CD14-positive monocyte (primary cell): Measurements from ENCODE around the gene CCDC117. TPM values are rescaled to one million over a fixed set of nuclear protein-coding genes. Genes with fewer than 3 reads are reported as not detected.

Experiments used
- DNase-seq, 3 donors: peaks; one replicate each; pipeline ENCODE4 v3.0.0-alpha.2; 2011 to 2022
- H2AFZ ChIP-seq: 2 replicates; pipeline ENCODE4 v1.6.0; 2012; ENCODE audit warnings: mild to moderate bottlenecking, low read depth, low read length, inconsistent platforms; ENCODE audit not compliant: insufficient read depth, poor library complexity, severe bottlenecking
- H3K27ac ChIP-seq, 2 donors: 1 replicate in 1 of 2; 2 replicates in 1 of 2; pipeline ENCODE4 v1.5.1; 2012 to 2013; ENCODE audit warnings: low read length in 2 of 2, control low read depth in 1 of 2, inconsistent platforms in 1 of 2, low read depth in 1 of 2, mild to moderate bottlenecking in 1 of 2
- H3K27me3 ChIP-seq, 2 donors: one replicate each; pipeline versions ENCODE4 v1.6.0 to v1.6.1; 2011 to 2013; ENCODE audit warnings: low read length in 2 of 2; ENCODE audit not compliant: control insufficient read depth in 2 of 2, insufficient read depth in 2 of 2
- H3K36me3 ChIP-seq, 2 donors: replicated peaks in 1 of 2; 1 replicate in 1 of 2; 2 replicates in 1 of 2; pipeline versions ENCODE4 v1.5.1 to v1.6.1; 2012 to 2013; ENCODE audit warnings: low read length in 2 of 2, control low read depth in 1 of 2, inconsistent platforms in 1 of 2, mild to moderate bottlenecking in 1 of 2; ENCODE audit not compliant: insufficient read depth in 2 of 2, control insufficient read depth in 1 of 2
- H3K4me1 ChIP-seq, 2 donors: 1 replicate in 1 of 2; 2 replicates in 1 of 2; pipeline versions ENCODE4 v1.5.1 to v1.6.1; 2012 to 2013; ENCODE audit warnings: low read length in 2 of 2, control low read depth in 1 of 2, inconsistent platforms in 1 of 2, mild to moderate bottlenecking in 1 of 2, moderate library complexity in 1 of 2; ENCODE audit not compliant: insufficient read depth in 2 of 2, control insufficient read depth in 1 of 2
- H3K4me2 ChIP-seq: replicated peaks from 2 replicates; pipeline ENCODE3; 2012; ENCODE audit warnings: low read length, moderate library complexity, mild to moderate bottlenecking; ENCODE audit not compliant: poor library complexity, severe bottlenecking; ENCODE audit errors: extremely low read depth
- H3K4me3 ChIP-seq, 3 experiments: fragments of 200-600 bp in 1 of 3; sonication (generic) in 1 of 3; replicated peaks in 1 of 3; 1 replicate in 2 of 3; 2 replicates in 1 of 3; pipeline ENCODE4 v1.5.1; 2011 to 2013; ENCODE audit warnings: low read length in 3 of 3, mild to moderate bottlenecking in 3 of 3, control low read depth in 2 of 3, low read depth in 2 of 3, inconsistent platforms in 1 of 3, moderate library complexity in 1 of 3
- H3K79me2 ChIP-seq: 2 replicates; pipeline ENCODE4 v1.6.0; 2012; ENCODE audit warnings: mild to moderate bottlenecking, control low read depth, inconsistent platforms, low read length, moderate library complexity; ENCODE audit not compliant: insufficient read depth
- H3K9ac ChIP-seq: 2 replicates; pipeline ENCODE4 v1.6.0; 2017; ENCODE audit warnings: low read length, mild to moderate bottlenecking; ENCODE audit not compliant: insufficient read depth, poor library complexity, severe bottlenecking
- H3K9me3 ChIP-seq, 2 donors: replicated peaks in 1 of 2; 1 replicate in 1 of 2; 2 replicates in 1 of 2; pipeline versions ENCODE4 v1.5.1 to v1.6.1; 2012 to 2013; ENCODE audit warnings: low read length in 2 of 2, control low read depth in 1 of 2; ENCODE audit not compliant: control insufficient read depth in 1 of 2, insufficient read depth in 1 of 2
- H4K20me1 ChIP-seq: 2 replicates; pipeline ENCODE4 v1.6.0; 2012; ENCODE audit warnings: mild to moderate bottlenecking, low read length, control low read depth, moderate library complexity; ENCODE audit not compliant: insufficient read depth
- H3K27ac Mint-ChIP-seq, 7 donors: one replicate each; pipeline ENCODE4 v1.8.0; 2020; ENCODE audit warnings: mild to moderate bottlenecking in 7 of 7, mixed read lengths in 7 of 7, moderate library complexity in 6 of 7, inconsistent platforms in 2 of 7
- H3K27me3 Mint-ChIP-seq, 3 donors: one replicate each; pipeline ENCODE4 v1.8.0; 2021 to 2022; ENCODE audit warnings: low read depth in 3 of 3, mild to moderate bottlenecking in 3 of 3, mixed read lengths in 3 of 3, moderate library complexity in 3 of 3, inconsistent platforms in 1 of 3
- H3K36me3 Mint-ChIP-seq, 2 donors: one replicate each; pipeline ENCODE4 v1.8.0; 2020; ENCODE audit warnings: mixed read lengths in 2 of 2, inconsistent platforms in 1 of 2, mild to moderate bottlenecking in 1 of 2
- H3K4me1 Mint-ChIP-seq: one replicate; pipeline ENCODE4 v1.8.0; 2020; ENCODE audit warnings: mild to moderate bottlenecking, mixed read lengths
- H3K4me3 Mint-ChIP-seq, 2 donors: one replicate each; pipeline ENCODE4 v1.8.0; 2020; ENCODE audit warnings: mild to moderate bottlenecking in 2 of 2, mixed read lengths in 2 of 2, moderate library complexity in 1 of 2
- H3K9me3 Mint-ChIP-seq, 7 donors: one replicate each; pipeline ENCODE4 v1.8.0; 2020 to 2022; ENCODE audit warnings: mixed read lengths in 7 of 7, mild to moderate bottlenecking in 6 of 7, moderate library complexity in 6 of 7, inconsistent platforms in 2 of 7
- WGBS: methylation state at CpG from one replicate; pipeline ENCODE4 v1.1.5; 2013; ENCODE audit warnings: missing lambda C conversion rate; ENCODE audit not compliant: insufficient coverage; 5-methylcytosine and 5-hydroxymethylcytosine counted together
- intact Hi-C, 2 donors: fragments of 100-400 bp; cut with micrococcal nuclease; formaldehyde crosslinking; loops; one replicate each; pipeline versions ENCODE4 v1.15.0 to v1.15.1; 2023
- polyA plus RNA-seq, 3 donors: library from polyadenylated mRNA; depleted of rRNA in 1 of 3; unstranded in 2 of 3; stranded (reverse) in 1 of 3; fragments of 300-500 nt in 2 of 3; fragments of >200 nt in 1 of 3; fragmentation: Illumina TruSeq in 2 of 3; gene quantifications; 1 replicate in 2 of 3; 2 replicates in 1 of 3; pipeline ENCODE4 v1.2.3, GENCODE V29; 2012 to 2021
- TF ChIP-seq, protein P1 (sequence below): fragments of 200-600 bp; IDR thresholded peaks from one replicate; pipeline ENCODE4 v1.8.0; 2022; ENCODE audit warnings: antibody characterized with exemption, mild to moderate bottlenecking

The CCDC117 gene
- polyA plus RNA-seq, 3 donors, result 6.8 to 12.6 (median 10.3) TPM

DNA sequence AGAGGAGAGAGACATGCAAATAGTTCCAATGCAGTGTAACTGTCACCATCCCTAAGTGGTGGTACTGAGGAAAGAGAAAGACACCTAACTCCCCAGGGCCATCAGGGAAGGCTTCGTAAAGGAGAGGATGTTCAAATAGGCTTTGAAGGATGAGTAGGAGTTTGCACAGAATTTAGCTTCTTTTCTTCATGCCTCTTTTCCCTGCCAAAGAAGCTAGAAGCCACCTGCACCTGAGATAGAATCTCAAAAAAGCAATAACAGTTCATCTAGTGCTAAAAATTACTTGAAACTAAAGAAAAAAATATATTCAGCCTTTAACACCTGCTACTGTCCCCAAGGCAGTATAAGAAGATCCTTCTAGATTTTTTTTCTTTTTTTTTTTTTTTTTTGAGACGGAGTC is 44.6 kb downstream of the CCDC117 start:
- Histone ChIP-seq H2AFZ (no peak overlapping the region), H3K4me3 (no peak overlapping the region), H3K27me3 (no peaks in the 10 kb centered on the region), H3K9me3 (no peaks in the 10 kb centered on the region), H3K9ac (no peak overlapping the region), H3K4me2 (no peak overlapping the region), H3K4me1 (peaks cover 44 to 46% of the 10 kb centered on the region in 2 donors), H3K36me3 (no peaks in the 10 kb centered on the region), H4K20me1 (no peaks in the 10 kb centered on the region), H3K27ac (no peak overlapping the region), H3K79me2 (peaks cover 25% of the 10 kb centered on the region)
- peaks cover 55% of the 10 kb centered on the region for H3K4me1 Mint-ChIP-seq
- no peaks in the 10 kb centered on the region for H3K9me3 Mint-ChIP-seq
- peaks cover 0 to 2% (median 0%) of the 10 kb centered on the region in 3 donors for H3K27me3 Mint-ChIP-seq
- H3K36me3 Mint-ChIP-seq, result no peaks in the 10 kb centered on the region
- no peak overlapping the region for H3K4me3 Mint-ChIP-seq
- no peak overlapping the region for H3K27ac Mint-ChIP-seq
- intact Hi-C loops, result no loop called here
- WGBS, result no CpG with 5 or more reads among the region's 2 CpGs
- TF ChIP-seq, protein P1, sequence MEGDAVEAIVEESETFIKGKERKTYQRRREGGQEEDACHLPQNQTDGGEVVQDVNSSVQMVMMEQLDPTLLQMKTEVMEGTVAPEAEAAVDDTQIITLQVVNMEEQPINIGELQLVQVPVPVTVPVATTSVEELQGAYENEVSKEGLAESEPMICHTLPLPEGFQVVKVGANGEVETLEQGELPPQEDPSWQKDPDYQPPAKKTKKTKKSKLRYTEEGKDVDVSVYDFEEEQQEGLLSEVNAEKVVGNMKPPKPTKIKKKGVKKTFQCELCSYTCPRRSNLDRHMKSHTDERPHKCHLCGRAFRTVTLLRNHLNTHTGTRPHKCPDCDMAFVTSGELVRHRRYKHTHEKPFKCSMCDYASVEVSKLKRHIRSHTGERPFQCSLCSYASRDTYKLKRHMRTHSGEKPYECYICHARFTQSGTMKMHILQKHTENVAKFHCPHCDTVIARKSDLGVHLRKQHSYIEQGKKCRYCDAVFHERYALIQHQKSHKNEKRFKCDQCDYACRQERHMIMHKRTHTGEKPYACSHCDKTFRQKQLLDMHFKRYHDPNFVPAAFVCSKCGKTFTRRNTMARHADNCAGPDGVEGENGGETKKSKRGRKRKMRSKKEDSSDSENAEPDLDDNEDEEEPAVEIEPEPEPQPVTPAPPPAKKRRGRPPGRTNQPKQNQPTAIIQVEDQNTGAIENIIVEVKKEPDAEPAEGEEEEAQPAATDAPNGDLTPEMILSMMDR, result no peak
- no peak for DNase-seq

DNA sequence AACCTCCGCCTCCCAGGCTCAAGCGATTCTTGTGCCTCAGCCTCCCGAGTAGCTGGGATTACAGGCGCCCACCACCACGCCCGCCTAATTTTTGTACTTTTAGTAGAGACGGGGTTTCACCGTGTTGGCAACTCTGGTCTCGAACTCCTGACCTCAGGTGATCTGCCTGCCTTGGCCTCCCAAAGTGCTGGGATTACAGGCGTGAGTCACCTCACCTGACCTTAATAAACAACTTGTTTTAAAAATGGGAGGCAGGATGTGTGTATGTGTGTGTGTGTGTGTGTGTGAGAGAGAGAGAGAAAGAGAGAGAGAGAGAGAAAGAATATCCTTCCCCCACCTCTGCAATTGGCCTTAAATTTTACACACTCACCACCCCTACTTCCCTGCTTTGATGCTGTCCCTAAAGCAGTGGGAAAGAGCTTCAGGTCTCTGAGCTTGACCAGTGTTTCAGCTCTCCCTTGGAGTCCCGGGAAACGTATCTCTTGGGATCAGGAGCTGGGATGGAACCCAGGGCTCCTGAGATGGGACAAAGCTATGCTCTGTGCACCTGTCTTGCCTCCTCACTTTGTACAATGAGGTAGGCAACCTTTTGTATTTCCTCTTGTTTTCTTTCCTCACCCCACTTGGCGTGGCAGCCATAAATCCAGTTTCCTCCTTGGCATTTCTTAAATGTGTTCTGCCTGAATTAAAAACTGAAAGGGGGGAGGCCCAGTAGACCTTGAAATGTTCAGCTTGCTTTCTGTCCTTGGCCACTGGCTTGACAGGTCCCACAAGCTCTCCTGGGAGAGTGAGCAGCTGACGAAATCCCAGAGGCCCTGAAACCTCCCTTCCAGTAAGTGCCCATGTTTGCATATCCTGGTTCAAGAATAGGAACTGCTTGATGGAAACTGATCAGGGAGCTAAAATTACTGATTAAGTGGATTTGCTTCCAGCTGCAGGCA is 45.7 kb downstream of the CCDC117 start:
- TF ChIP-seq, protein P1, result no peak
- H3K27ac ChIP-seq, result peak overlapping the region in 1 of 2 donors; percentile 29
- H3K4me2 ChIP-seq, result no peak overlapping the region
- intact Hi-C loops, result no loop called here
- H3K9me3 Mint-ChIP-seq, result no peaks in the 10 kb centered on the region
- H3K79me2 ChIP-seq, result peaks cover 13% of the 10 kb centered on the region
- H3K27me3 Mint-ChIP-seq, result peaks cover 0 to 2% (median 0%) of the 10 kb centered on the region in 3 donors
- H3K4me3 Mint-ChIP-seq, result no peak overlapping the region
- peak overlapping the region in 6 of 7 donors; percentile 15 to 63 (median 46) for H3K27ac Mint-ChIP-seq
- H3K9me3 ChIP-seq, result no peaks in the 10 kb centered on the region
- H4K20me1 ChIP-seq, result no peaks in the 10 kb centered on the region
- H3K27me3 ChIP-seq, result no peaks in the 10 kb centered on the region
- peaks cover 0 to 7% of the 10 kb centered on the region in 2 donors for H3K36me3 ChIP-seq
- no peak overlapping the region for H3K4me3 ChIP-seq
- peaks cover 33 to 34% of the 10 kb centered on the region in 2 donors for H3K4me1 ChIP-seq
- peak overlapping the region; percentile 22 for H2AFZ ChIP-seq
- peaks cover 45% of the 10 kb centered on the region for H3K4me1 Mint-ChIP-seq
- WGBS, result 88% methylated on average over 11 of the region's 14 CpGs
- no peak overlapping the region for H3K9ac ChIP-seq
- peaks cover 4 to 6% of the 10 kb centered on the region in 2 donors for H3K36me3 Mint-ChIP-seq
- DNase-seq, result no peak
